HUES6 (cell line): ENCODE results near the gene DENND4A.

Source experiments
- H3K27ac ChIP-seq: 2 replicates; pipeline ENCODE4 v1.7.0; 2013; ENCODE audit warnings: low read depth, mild to moderate bottlenecking, low read length, inconsistent platforms
- H3K27me3 ChIP-seq: 2 replicates; pipeline ENCODE4 v1.6.1; 2013; ENCODE audit warnings: low read length; ENCODE audit not compliant: control insufficient read depth, insufficient read depth
- H3K36me3 ChIP-seq: 2 replicates; pipeline ENCODE4 v1.6.1; 2013; ENCODE audit warnings: low read length; ENCODE audit not compliant: control insufficient read depth, insufficient read depth
- H3K4me1 ChIP-seq: 2 replicates; pipeline ENCODE4 v1.6.1; 2013; ENCODE audit warnings: low read length; ENCODE audit not compliant: control insufficient read depth, insufficient read depth
- H3K4me3 ChIP-seq: 2 replicates; pipeline ENCODE4 v1.5.1; 2013; ENCODE audit warnings: low read depth, low read length
- H3K9ac ChIP-seq: one replicate; pipeline ENCODE4 v1.6.1; 2013; ENCODE audit warnings: mild to moderate bottlenecking, low read length
- H3K9me3 ChIP-seq: 2 replicates; pipeline ENCODE4 v1.6.1; 2013; ENCODE audit warnings: low read depth, low read length; ENCODE audit not compliant: control insufficient read depth, insufficient read depth

Gene DENND4A

DNA sequence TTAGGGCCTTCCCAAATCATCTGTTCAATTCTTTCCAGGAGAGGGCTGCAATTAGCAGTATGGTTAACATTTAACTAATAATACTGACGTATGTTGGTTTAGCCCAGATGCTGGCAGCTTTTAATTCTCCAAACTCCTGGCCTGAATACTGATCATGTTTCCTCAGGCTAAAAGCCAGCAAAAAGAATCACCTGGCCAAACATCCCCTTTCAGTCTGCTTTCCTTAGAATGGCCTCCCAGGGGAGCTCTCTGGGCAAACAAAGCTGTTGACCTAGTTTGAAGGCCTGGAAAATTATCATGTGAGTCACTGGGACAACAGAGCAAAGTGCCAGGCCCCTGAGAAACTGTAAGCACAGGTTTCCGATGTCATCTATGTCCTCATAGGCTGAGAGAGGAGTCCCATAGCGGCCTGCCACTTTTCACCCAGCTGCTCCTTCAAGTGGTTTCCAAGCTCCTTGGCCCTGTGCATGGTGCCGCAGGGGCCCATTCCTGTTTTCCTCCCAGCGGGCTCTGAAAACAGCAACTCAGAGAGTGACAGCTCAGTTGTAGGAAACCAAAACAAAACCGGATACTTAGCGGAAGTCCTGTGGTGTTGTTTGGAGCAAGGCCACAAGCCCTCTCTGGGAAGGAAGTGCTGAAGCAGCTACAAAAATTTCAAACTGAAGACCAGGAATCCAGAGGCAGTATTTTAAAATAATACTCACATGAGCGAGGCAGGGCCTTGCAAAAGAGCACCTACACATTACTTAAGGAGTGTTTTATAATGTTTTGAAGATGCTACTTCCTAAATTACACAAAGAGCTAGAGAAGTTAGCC is 40.7 kb upstream of the DENND4A start:
- Histone ChIP-seq H3K9me3 (no peaks in the 10 kb centered on the region), H3K36me3 (no peaks in the 10 kb centered on the region), H3K27ac (peak overlapping the region; percentile 82), H3K4me3 (peak overlapping the region; percentile 12), H3K27me3 (no peaks in the 10 kb centered on the region), H3K4me1 (peaks cover 21% of the 10 kb centered on the region), H3K9ac (peak overlapping the region; percentile 31)

DNA sequence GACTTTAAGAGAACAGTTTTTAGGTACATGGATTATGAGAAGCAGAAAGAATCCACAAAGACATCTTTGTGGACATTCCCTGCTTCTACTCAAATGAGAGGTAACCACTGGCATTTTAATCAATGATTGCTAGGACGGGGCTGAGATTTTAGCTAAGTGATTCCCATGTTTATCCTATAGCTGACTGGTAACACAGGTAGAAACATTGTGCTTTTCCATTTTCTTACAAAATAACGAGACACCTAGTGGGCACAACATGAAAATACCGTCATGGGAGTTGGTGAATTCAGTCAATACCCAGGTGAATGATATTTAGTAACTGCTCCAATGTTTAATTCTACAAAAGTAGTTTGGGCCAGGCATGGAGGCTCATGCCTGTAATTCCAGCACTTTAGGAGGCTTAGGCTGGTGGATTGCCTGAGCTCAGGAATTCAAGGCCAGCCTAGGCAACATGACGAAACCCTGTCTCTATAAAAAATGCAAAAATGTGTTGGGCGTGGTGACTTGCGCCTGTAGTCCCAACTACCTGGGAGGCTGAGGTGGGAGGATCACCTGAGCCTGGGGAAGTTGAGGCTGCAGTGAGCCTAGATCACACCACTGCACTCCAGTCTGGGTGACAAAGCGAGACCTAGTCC is 37.2 kb upstream of the DENND4A start:
- Histone ChIP-seq H3K9ac (no peak overlapping the region), H3K27me3 (no peaks in the 10 kb centered on the region), H3K27ac (no peak overlapping the region), H3K36me3 (no peaks in the 10 kb centered on the region), H3K4me3 (no peak overlapping the region), H3K4me1 (peaks cover 24% of the 10 kb centered on the region), H3K9me3 (no peaks in the 10 kb centered on the region)

DNA sequence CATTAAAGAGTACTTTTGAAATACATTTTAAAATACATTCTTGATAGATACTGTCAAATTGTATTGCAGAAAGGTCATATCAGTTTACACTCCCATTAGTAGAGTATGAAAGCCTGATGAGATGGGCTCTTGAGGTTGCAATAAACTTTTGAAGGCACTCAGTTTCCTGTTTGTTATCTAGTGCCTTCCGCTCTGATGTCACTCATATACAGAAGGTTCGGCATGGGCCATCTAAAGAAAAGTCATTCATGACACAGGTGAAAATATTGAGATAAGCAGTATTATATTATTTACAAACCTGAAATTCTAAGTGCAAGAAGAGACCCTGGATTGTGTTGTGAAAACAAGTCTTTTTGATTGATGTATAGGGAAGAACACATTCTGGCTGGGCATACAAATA is 36.5 kb upstream of the DENND4A start:
- no peaks in the 10 kb centered on the region for H3K27me3 ChIP-seq
- H3K4me1 ChIP-seq: peaks cover 20% of the 10 kb centered on the region
- H3K36me3 ChIP-seq: no peaks in the 10 kb centered on the region
- H3K9ac ChIP-seq: no peak overlapping the region
- H3K4me3 ChIP-seq: no peak overlapping the region
- H3K27ac ChIP-seq: no peak overlapping the region
- H3K9me3 ChIP-seq: no peaks in the 10 kb centered on the region

DNA sequence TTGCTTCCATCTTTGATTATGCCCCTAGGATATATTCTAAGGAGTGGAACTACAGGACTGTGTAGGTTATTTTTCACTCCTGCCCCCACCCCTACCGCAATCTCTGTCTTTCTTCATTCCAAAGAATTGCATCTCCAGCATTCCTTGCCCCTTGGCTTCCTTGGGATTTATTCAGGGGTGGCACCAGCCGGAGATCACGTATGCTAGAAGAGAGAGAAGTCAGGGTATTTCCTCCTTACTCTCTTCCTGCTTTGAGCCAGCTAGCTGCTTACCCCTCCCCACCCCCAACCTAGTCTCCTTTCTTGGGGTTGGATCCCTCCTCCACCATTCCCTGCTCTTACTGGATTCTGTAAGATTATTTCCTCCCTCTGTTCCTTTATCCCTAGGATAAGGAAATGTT is 35.0 kb upstream of the DENND4A start:
- Histone ChIP-seq H3K9ac (no peak overlapping the region), H3K9me3 (no peaks in the 10 kb centered on the region), H3K36me3 (no peaks in the 10 kb centered on the region), H3K27ac (no peak overlapping the region), H3K4me3 (no peak overlapping the region), H3K4me1 (peaks cover 7% of the 10 kb centered on the region), H3K27me3 (no peaks in the 10 kb centered on the region)

DNA sequence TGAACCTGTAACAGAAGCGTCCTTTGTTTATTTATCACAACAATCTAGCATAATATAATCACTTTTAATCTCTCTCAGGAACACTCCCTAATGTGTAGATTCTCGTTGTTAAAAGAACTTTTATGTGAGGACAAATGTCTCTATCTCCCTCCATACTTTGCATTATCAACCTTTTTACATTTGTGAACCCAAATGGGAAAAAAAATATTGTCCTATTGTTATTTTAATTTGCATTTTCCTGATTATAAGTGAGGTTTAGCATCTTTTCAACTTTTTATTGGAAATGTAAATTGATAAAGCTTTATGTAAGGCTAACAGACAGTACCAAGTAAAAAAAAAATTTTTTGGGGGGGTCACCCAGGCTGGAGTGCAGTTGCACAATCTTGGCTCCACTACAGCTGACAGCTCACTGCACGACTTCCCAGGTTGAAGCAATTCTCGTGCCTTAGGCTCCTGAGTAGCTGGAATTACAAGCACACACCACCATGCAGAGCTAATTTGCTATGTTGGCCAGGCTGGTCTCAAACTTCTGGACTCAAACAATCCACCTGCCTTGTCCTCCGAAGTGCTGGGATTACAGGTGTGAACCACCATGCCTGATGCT is 33.0 kb upstream of the DENND4A start:
- Histone ChIP-seq H3K27me3 (no peaks in the 10 kb centered on the region), H3K4me1 (peaks cover 7% of the 10 kb centered on the region), H3K36me3 (no peaks in the 10 kb centered on the region), H3K4me3 (no peak overlapping the region), H3K9ac (no peak overlapping the region), H3K9me3 (no peaks in the 10 kb centered on the region), H3K27ac (no peak overlapping the region)

DNA sequence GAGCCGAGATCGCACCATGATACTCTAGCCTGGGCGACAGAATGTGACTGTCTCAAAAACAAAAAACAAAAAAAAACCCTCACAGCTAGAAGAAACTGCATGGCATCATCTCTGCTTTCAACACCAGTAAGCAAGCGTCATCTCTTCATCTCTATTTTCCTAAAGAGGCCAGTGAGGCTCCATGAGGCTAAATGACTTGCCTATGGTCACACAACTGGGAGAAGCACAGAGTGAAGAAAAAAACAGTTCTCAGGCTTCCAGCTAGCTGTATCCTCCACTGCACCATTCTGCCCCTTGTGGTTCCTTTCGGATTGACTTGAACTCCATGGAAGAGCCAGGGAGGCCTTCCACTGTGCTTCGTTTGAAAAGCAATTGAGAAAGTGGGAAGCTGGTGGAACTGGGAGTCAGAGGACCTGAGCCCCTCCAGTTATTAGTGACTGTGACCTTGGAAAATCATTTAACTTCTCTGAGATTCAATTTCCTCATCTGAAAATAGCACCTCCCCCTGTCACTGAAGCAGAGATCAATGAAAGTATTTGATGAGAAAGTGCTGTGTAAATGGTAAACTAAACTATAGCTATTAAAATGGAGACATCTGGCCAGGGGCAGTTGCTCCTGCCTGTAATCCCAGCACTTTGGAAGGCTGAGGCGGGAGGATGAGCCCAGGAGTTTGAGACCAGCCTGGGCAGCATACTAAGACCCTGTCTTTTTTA is 32.1 kb upstream of the DENND4A start:
- H3K4me1 ChIP-seq: peaks cover 7% of the 10 kb centered on the region
- no peak overlapping the region for H3K9ac ChIP-seq
- H3K36me3 ChIP-seq: no peaks in the 10 kb centered on the region
- no peaks in the 10 kb centered on the region for H3K27me3 ChIP-seq
- no peak overlapping the region for H3K4me3 ChIP-seq
- no peak overlapping the region for H3K27ac ChIP-seq
- H3K9me3 ChIP-seq: no peaks in the 10 kb centered on the region

DNA sequence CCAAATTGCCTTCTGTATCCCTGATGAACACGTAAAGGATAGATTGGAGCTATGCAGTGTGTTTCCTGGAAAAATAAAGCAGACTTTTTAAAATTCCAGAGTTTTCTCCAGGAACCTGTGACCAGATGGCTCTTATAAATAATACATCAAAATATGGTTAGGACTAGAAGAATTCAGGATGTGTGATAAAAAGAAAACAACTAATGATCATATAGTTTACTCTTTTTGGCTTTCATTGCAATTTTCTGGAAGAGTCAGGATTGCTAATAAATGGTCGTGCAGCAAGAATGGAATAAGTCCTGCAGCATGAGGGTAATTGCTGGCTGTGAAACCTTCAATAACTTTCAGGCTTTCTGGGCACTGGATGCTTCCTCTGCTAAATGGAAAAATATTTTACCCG is 30.2 kb upstream of the DENND4A start:
- Histone ChIP-seq H3K4me1 (peaks cover 7% of the 10 kb centered on the region), H3K27me3 (no peaks in the 10 kb centered on the region), H3K9ac (no peak overlapping the region)

DNA sequence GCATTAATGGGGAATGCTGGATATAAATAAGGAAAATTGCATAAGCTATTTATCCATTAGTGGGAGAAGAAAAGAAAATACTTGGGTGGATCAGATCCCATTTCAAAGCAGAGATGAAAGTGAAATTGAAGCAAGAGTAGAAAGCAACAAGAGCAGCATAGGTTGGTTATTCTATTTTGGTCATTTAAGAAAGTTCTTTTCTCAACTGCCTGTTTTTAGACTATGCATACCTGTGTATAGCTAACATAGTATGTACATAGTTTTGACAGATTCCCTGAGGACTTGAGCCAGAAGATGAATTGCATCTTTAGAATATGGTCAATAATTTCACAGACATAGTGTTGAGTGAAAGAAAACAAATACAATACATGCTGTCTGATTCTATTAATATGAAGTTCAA is 29.0 kb upstream of the DENND4A start:
- no peak overlapping the region for H3K9ac ChIP-seq
- H3K9me3 ChIP-seq: no peaks in the 10 kb centered on the region
- H3K4me3 ChIP-seq: no peak overlapping the region
- H3K36me3 ChIP-seq: no peaks in the 10 kb centered on the region
- H3K4me1 ChIP-seq: peaks cover 3% of the 10 kb centered on the region; the same call in 1 of the 2 replicates
- H3K27me3 ChIP-seq: no peaks in the 10 kb centered on the region
- H3K27ac ChIP-seq: no peak overlapping the region

More for the DNA sequence above, 30.2 kb upstream of the DENND4A start:
- Histone ChIP-seq H3K9me3 (no peaks in the 10 kb centered on the region), H3K4me3 (no peak overlapping the region), H3K27ac (no peak overlapping the region), H3K36me3 (no peaks in the 10 kb centered on the region)

DNA sequence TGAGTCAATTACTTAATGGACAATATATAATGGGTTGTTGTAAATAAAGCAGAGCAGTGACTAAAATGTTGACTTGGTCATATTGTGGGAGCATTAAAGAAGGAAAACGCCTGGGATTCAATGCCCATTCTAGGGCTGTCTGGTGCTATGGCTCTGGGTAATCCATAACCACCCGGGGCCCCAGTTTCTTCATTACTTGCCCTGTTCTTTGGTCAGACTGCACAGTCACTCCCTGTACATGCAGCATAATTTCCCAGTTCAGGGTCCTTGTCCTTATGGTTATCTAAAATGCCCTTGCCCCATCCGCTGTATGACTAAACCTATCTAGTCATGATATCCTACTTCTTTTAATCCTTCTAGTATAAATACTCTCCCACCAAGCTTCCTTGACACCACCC is 27.5 kb upstream of the DENND4A start:
- Histone ChIP-seq H3K27ac (no peak overlapping the region), H3K9me3 (no peaks in the 10 kb centered on the region), H3K9ac (no peak overlapping the region), H3K36me3 (no peaks in the 10 kb centered on the region), H3K4me3 (no peak overlapping the region), H3K4me1 (peaks cover 3% of the 10 kb centered on the region; the same call in 1 of the 2 replicates), H3K27me3 (no peaks in the 10 kb centered on the region)

DNA sequence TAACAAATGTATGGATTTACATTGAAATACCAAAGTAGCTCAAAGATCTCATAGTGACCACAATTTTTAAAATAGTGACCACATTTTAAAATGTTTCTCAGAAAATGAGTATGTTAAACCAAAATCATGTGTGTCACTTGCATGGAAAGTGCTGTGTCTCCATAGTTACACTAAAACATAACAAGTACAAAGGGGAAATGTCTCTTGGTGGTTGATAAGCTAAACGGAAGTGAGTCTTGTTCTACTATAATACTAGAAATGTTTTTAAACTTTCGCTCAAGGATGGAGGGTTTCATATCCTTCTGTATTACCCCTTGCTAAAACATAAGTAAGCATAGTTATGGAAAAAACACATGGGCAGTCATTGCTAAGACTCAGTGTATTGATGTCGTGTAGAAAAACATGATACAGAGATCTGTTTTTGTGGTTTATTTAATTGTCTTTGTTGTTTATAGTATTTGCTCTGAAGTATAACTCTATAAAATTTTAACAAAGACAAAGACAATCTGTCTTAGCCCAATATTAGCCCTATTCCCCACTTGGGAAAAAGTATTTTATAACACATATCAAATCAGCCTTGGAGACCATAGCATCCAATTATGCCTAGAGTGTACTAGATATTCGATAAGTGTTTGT is 27.0 kb upstream of the DENND4A start:
- Histone ChIP-seq H3K27me3 (no peaks in the 10 kb centered on the region), H3K9me3 (no peaks in the 10 kb centered on the region), H3K4me3 (no peak overlapping the region), H3K27ac (no peak overlapping the region), H3K4me1 (peaks cover 3% of the 10 kb centered on the region; the same call in 1 of the 2 replicates), H3K9ac (no peak overlapping the region), H3K36me3 (no peaks in the 10 kb centered on the region)
